LoVo (cell line): ENCODE measurements around the gene IL7R.

Experiments used
- DNase-seq: peaks from one replicate; pipeline ENCODE4 v3.0.0-alpha.2; 2016; ENCODE audit warnings: low spot score

Gene IL7R, protein sequence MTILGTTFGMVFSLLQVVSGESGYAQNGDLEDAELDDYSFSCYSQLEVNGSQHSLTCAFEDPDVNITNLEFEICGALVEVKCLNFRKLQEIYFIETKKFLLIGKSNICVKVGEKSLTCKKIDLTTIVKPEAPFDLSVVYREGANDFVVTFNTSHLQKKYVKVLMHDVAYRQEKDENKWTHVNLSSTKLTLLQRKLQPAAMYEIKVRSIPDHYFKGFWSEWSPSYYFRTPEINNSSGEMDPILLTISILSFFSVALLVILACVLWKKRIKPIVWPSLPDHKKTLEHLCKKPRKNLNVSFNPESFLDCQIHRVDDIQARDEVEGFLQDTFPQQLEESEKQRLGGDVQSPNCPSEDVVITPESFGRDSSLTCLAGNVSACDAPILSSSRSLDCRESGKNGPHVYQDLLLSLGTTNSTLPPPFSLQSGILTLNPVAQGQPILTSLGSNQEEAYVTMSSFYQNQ

DNA sequence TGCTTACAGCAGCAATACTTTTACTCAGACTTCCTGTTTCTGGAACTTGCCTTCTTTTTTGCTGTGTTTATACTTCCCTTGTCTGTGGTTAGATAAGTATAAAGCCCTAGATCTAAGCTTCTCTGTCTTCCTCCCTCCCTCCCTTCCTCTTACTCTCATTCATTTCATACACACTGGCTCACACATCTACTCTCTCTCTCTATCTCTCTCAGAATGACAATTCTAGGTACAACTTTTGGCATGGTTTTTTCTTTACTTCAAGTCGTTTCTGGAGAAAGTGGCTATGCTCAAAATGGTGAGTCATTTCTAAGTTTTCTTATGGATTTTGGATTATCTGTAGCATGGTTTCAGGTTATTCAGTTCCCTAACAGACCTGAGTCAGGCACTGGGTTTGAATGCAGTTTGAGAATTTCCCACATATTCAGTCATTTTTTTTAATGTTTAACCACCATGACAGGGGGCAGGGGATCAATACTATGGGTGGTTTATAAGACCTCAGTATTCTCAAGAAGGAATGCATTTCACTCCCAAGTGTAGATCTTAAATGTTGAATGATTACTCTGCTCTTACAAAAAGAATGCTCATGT is at the start of gene IL7R:
Gene IL7R (plus strand): TSS at position 127 of the 587 bp plus-strand sequence. CDS start 87 bp downstream, at position 214.
- no peak for DNase-seq

DNA sequence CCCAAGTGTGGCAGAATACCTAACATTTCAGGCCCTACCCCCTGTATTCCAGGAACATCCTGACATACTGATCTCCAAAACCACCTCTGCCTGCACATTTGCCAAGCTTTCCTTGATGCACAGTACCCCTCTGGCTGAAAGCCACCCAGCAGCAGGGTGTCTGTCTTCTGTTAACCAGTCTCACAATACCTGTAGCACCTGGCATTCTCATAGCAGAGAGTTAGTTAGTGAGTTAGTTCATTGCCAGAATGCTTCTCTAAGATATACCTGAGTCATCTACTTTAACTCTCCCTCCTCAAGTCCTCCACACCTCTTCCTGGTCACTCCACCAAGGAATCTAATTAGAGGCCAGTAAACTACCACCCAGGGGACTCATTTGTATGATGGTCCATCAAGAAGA is 46.1 kb upstream of the IL7R start:
- no peak for DNase-seq

DNA sequence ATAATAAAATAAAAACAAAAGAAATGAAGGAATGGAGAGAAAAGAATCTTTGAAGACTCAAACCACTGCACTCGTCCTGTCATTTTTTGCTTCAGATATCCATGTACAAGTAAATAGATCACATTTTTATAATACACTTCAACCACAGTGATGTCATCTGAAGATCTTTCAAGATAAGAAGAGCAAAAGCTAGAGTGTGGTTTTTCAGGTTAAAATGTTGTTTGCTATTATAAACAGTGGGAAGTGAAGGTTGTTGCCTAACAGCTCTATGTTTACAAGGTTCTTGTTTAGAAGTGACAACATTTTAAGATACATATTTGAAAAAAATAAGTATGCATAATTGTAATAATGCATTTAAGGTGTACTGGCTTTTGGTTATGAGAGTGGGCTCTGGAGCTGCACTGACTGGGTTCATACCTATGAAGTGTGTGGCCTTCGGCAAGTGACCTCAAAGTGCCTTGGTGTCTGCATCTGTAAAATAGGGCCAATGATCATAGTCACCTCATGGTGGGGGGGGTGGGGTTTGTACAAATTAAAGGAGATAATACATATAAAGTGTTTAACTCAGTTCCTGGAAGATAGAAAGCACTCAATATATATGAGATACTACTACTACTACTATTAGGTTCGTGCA is 45.5 kb upstream of the IL7R start:
- DNase-seq: no peak

DNA sequence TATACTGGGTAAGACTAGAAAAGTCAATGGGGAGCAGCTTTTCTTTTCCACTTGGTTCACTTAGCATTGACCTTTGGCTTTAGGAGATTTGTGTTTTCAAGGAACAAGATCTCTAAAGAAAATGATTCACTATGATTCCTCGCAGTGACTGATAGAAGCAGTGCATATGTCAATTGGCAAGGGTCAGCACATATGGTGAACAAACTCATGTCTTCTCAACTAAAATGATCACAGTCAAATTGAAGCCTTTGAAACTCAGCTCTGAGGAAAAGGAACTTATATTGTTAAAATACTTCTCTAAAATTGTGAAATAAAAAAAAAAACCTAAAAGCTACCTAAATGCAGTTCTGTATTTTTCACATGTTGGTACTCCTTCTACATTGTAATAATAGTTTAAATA is 43.2 kb upstream of the IL7R start:
- no peak for DNase-seq

DNA sequence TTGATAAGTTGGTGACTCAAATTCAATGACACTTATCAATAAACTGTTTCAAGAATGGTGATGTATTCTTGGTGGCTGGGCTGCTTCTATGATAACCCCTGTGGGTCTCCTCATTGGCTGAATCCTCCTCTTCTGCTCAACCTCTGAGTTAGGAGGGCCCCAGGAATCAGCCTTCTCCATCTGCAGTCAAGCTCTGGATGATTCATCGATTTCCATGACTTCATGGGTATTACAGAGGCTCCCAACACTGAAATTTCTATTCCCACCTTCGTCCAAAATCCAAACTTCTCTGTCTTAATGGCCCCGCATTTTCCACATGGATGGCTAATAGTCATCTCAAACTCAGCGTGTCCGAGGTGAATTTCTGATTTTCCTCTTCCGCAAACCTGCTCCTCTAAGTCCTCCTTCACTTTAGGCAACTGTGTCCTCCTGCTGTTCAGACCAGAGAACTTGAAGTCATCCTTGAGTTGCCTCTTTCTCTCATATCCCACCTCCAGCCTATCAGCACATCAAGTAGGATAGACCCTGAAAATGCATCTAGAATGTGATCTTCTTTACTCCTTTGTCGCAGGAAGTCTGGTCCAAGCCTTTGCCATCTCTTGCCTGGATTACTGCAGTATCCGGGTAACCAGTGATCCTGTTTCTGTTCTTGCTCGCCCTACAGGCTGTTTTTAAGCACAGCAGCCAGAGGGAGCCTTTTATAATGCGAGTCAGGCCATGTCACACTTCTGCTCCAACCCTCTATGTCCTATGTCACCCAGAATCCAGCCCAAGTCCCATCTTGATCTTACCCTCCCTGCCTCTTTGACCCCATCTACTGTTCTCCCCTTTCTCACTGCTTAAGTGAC is 41.4 kb upstream of the IL7R start:
- no peak for DNase-seq

DNA sequence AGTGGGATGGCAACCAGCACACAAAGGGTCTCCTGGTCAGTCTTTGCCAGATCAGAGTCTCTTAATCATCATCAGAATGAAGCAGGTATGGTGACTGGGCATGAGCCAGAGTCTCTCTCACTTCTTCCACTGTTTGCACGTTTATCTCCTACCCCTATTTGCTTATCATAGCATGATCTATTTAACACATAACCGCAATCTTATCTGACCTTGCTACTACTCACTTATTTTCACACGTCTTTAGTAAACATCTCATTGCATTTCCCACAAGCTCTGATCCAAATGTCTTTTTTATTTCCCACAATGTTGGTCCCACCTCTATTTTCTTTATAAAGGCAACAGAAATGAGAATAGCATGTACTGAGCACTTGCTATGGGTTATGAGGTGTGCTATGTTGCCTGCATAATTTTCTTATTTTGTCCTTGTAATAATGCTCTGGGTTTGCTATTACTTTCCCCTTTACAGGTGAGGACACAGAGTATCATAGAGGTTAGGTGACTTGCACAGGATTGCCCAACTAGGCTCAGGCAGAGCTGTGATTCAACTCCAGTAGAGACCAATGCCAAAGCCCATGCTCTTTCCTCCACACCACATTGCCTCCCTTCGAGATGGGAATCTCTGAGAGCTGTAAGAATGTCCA is 39.7 kb upstream of the IL7R start:
- no peak for DNase-seq

DNA sequence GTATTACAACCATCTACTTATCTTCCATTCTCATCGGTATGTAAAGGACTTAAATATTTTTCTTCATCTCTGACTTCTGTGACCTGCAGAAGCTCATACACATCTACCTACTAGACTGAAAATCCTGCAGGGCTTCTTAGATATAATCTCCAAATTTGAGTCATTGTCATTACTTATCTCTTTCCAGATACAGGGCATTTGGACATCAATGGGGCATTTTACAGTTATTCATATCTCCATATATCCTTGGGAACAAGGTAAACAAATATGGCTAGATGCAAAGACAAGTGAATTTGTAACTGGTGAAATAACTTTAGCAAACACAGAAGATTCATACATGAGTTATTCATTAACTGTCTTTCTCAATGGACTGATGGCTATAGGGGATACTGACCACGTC is 37.7 kb upstream of the IL7R start:
- no peak for DNase-seq

DNA sequence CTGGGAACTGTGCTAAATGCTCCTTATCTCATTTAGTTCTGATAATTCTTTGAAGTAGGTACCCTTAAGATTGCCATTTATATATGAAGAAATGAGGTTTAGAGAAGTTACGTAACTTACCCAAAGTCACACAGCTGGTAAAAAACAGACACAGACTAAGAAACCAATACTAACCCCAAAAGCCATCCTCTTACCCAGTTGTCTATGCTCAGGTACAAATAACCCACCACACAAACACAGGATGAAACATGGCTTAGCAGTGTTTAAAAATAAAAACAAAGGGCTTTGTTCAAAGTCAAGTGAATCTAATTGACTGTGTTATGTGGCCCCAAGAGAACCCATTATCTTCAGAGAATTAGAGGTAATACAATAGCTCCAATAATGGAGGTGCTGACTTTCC is 37.0 kb upstream of the IL7R start:
- DNase-seq: no peak

DNA sequence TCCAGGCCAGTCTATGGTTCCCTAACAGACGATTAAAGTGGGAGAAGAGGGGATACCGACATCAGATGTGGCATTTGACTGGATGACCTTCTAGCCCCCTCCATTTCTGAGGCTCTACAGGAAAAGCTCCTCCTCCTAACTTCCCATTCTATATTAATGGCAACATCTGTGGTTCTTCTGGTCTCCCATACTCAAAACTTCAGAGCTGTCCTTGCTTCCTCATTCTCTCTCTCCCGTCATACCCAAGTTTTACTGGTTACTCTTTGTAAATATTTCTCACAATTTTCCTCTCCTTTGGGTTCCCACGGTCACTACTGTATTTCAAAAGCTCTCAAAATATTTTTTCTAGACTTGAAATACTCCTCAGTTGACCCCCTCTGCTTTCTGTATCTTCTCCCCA is 36.0 kb upstream of the IL7R start:
- no peak for DNase-seq

DNA sequence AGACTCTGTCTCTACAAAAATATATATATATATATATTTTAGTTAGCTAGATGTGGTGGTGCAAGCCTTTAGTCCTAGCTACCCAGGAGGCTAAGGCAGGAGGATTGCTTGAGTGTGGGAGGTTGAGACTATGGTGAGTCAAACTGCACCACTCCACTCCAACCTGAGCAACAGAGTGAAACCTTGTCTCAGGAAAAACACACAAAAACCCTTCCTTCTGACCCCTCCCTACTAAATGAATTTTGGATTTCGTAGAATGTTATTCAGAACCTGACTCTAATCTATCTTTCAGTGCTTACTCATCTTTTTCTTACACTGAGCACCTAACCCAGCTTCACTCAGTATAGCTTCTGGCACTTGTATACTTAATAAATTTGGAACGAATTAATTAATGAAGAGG is 35.2 kb upstream of the IL7R start:
- no peak for DNase-seq

DNA sequence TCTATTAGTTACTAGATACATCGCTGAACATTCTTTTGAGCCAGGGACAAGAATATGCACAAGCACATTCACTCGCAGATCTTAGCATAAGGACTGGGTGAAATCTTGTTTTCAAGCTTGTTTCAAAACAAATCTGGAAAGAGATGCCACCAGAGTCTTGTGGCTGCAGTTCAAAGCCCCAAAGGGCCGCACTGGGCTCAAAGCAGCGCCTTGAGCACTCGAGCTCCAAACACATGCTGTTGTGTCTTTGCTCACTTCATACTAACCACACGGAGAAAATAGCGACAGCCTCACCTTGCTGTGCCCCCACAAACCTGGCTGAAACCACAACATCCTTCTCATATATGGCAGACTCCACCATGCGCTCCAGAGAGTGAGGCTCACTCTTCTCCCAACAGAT is 34.2 kb upstream of the IL7R start:
- no peak for DNase-seq

DNA sequence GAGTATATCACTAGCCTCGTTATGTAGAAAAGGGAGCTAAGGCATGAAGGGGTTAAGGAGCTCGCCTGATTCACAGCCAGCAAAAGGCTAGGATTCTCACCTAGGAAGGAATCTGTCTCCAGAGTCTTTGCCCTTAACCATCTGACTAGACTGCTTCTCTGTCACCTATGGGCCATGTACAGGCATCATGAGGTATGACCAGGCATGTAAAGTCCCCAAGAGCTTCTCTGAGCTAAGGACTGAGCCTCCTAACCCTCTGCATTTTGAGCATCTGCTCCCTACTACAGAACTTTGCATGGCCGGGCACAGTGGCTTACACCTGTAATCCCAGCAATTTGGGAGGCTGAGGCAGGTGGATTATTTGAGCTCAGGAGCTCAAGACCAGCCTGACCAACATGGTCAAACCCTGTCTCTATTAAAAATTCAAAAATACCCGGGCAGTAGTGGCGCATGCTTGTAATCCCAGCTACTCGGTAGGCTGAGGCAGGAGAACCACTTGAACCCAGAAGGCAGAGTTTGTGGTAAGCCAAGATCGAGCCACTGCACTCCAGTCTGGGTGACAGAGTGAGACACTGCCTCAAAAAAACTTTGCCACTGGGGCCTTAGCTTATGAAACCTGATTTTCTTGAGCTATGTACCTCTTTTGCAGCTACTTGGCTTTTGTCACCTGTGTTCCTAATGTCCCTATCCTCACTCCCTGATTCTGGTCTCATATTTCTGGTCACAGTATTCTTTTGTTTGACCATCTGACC is 33.2 kb upstream of the IL7R start:
- no peak for DNase-seq

DNA sequence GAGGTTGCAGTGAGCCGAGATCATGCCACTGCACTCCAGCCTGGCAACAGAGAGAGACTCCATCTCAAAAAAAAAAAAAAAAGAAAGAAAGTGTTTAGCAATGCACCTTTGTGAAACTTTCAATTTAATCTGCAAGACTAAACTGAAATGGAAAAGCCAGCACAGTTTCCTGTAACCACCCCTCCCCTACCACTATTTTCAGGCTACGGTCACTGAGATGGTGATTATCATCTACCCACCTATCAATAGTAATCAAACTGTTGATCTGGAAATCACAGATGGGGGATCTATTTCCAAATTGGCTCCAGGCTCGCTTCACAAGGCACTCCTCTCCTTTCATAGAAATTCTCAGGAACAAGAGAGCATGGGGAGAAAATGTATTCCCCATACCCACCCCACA is 30.6 kb upstream of the IL7R start:
- no peak for DNase-seq

DNA sequence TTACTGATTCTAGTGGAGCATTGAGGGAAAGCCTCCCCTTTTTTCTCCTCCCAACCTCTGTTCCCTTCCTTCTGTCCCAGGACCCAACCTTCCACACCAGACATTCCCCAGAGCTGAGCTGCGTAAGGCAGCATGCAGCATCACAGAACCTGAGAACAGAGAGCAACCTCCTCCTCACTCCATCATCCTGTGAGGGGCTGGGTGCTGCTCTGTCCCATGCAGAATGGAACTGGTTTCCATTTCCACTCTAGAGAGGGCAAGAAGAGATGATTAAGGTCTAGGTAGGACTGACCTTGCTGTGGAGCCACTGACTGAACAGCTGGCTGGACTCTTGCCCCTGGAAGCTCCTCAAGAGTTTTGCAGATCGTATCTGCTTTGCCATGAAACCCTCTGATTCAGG is 30.1 kb upstream of the IL7R start:
- no peak for DNase-seq

DNA sequence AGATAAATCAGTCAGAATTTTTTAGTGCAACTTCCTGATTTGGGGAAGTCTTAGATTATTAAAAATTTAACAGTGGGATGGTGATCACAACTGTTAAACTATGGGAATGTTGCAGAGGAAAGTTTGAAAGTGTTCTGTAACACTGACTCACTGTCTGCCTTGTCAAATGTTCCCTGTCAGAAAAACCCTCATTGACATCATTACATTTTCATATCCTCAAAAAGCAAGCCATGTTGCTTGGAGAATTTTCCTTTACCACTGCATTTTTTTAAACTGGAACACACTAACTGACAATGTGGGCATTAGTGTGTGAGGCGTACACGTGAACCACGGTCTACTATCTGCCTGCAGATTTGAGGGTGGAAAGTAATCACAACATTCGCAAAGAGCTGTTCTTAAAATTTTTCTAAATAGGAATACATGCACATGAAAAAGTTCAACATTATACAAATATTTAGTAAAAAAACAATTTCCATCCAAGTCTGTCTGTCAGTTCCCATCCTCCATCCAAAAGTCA is 28.6 kb upstream of the IL7R start:
- DNase-seq: no peak

DNA sequence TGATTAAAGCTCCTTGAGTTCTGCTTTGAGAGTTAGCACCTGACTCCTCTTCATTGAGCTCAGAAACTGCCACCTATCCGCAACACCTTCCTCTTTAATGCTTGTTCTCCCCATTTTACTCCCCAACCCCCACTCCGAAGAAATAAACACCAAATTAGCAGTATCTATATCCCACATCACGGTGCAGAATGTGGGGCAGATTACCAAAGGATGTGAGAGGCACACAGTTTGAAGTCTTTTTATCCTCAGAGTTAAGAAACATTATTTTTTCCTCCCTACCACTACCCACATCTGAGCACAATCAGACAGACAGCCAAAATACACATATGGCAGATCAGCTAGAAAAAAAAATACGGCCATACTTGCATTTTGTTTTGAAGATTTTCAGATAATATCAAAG is 26.1 kb upstream of the IL7R start:
- DNase-seq: no peak

DNA sequence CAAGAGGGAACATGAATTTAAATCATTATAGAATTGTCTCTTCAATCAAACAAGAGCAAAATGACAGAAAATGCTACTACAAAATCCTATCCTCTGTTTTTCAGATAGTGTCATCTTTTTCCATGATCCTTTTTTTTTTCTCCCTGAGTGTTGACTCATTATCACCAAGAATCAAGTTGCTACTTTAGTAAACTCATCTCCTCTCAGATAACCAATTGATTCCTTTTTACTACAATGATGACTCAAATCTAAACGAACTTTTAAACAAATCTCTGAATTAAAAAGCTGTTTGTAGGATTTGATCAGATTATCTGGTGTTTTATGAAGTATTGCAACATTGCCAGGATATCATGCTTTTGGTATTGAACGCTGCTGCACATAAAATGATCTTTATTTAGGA is 23.9 kb upstream of the IL7R start:
- DNase-seq: no peak

DNA sequence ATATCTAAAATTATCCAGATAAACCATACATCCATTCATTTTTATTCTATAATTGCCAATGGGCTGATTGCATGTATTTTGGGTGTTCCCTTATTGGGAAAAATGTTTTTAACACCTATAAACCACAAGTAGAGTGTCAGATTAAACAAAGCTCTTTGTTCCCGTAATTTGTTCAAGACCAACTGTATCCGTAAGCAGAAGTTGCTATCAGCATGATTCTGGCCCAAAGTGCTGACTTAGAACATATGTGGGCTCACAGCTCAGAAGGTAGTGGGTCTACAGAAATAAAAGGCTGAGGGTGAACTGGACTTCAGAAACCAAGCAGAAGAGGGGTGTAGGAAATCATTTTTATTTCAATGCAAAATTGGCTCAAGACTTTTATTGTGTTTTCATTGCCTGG is 23.5 kb upstream of the IL7R start:
- no peak for DNase-seq

DNA sequence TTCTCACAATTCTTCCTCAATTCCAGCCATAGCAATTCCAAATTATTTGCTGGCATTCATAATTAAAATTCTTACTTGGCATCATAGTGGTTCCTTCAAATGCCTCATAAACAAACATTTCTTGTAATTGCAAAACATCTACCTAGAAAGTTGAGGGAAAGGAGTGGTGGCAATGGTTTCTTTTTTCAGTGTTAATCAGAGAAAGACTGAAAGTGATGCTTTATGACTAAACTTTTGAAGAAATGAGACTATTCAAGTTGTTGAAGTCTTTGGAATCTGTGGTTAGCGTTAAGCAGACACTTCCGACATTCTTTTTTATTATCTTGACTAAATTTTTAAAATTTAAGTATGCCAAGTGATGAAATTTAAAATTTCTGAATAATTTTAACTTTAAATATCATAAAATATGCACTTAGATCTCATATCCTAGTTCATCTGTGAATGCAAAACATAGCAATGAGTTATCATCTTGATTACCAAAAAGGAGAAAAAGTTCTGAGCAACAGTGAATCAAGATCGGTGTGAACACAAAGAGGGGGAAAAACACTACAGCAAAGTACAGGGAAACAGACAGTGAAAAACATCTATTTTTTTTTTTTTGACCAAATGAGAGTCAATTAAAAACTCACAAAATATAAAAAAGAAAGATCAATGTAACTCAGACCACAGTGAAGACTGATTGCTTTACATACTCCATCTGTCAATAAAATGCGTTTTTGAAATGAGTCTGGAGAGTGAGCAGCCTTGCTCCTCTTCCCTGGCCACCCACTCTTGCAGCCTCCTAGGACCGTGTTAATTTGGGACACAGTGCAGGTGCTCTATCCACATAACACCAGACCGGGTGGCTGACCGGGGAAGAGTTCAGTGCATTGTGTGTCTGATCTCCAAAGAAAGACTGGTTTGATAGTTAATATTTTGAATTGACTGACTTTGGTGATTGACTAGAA is 20.6 kb upstream of the IL7R start:
- no peak for DNase-seq
